H1 (cell line): ENCODE results near the gene TMEM145. TPM values are rescaled to one million over a fixed set of nuclear protein-coding genes. Genes with fewer than 3 reads are reported as not detected.

Experiments
- CTCF ChIA-PET: fragments of 300-600 bp; sonication (Branson Sonifier 250); formaldehyde crosslinking; loops from one replicate; lab custom pipeline; 2021; ENCODE audit not compliant: partially characterized antibody; lab: Charles Lee
- POLR2A ChIA-PET: fragments of 300-600 bp; sonication (Branson Sonifier 250); formaldehyde crosslinking; loops from one replicate; lab custom pipeline; 2021; ENCODE audit warnings: inconsistent platforms; ENCODE audit not compliant: partially characterized antibody; lab: Charles Lee
- DNase-seq, 2 experiments: peaks; one replicate each; pipeline versions ENCODE4 v3.0.0 to v3.0.0-alpha.2; 2010 to 2022; ENCODE audit warnings: low spot score in 2 of 2, low read depth in 1 of 2, mixed read lengths in 1 of 2
- FAIRE-seq: peaks from 2 replicates; lab custom pipeline; 2011; peaks lifted over from hg19 to GRCh38; lab: Jason Lieb, UNC
- H2AFZ ChIP-seq: 2 replicates; pipeline ENCODE4 v1.8.1; 2012; ENCODE audit warnings: low read length, inconsistent platforms
- H2AK5ac ChIP-seq: 2 replicates; pipeline ENCODE4 v1.6.1; 2013; ENCODE audit warnings: low read depth, low read length
- H2BK120ac ChIP-seq: replicated peaks from 2 replicates; pipeline ENCODE3; 2013; ENCODE audit warnings: low read depth, low read length, inconsistent platforms
- H2BK12ac ChIP-seq: 2 replicates; pipeline ENCODE4 v1.6.1; 2013; ENCODE audit warnings: low read depth, low read length
- H2BK15ac ChIP-seq: 2 replicates; pipeline ENCODE4 v1.6.1; 2013; ENCODE audit warnings: low read length
- H2BK20ac ChIP-seq: 2 replicates; pipeline ENCODE4 v1.6.1; 2013; ENCODE audit warnings: low read length
- H2BK5ac ChIP-seq: 2 replicates; pipeline ENCODE4 v1.6.1; 2013; ENCODE audit warnings: low read depth, low read length
- H3K14ac ChIP-seq: 2 replicates; pipeline ENCODE4 v1.6.1; 2013; ENCODE audit warnings: inconsistent platforms; ENCODE audit not compliant: insufficient read length
- H3K18ac ChIP-seq: 2 replicates; pipeline ENCODE4 v1.6.1; 2013; ENCODE audit warnings: low read length; ENCODE audit errors: extremely low read depth
- H3K23ac ChIP-seq: 2 replicates; pipeline ENCODE4 v1.6.1; 2013; ENCODE audit warnings: inconsistent platforms; ENCODE audit not compliant: insufficient read length
- H3K23me2 ChIP-seq: 2 replicates; pipeline ENCODE4 v1.6.1; 2013; ENCODE audit warnings: low read depth, low read length
- H3K27ac ChIP-seq: 2 replicates; pipeline ENCODE4 v1.6.1; 2011; ENCODE audit warnings: low read depth, low read length, inconsistent platforms
- H3K27me3 ChIP-seq, 4 experiments: replicated peaks in 1 of 4; 1 replicate in 1 of 4; 2 replicates in 3 of 4; pipeline versions ENCODE4 v1.6.1 to v1.8.1; 2011 to 2013; ENCODE audit warnings: low read length in 3 of 4, mild to moderate bottlenecking in 3 of 4, inconsistent platforms in 2 of 4, mixed read lengths in 2 of 4, moderate library complexity in 1 of 4; ENCODE audit not compliant: control insufficient read depth in 3 of 4, insufficient read depth in 3 of 4; ENCODE audit errors: extremely low read depth in 1 of 4
- H3K36me3 ChIP-seq, 4 experiments: 2 replicates each; pipeline versions ENCODE4 v1.6.1 to v1.8.1; 2011 to 2013; ENCODE audit warnings: mild to moderate bottlenecking in 4 of 4, low read length in 3 of 4, moderate library complexity in 2 of 4, control low read depth in 1 of 4, inconsistent platforms in 1 of 4; ENCODE audit not compliant: insufficient read depth in 4 of 4, control insufficient read depth in 2 of 4
- H3K4ac ChIP-seq: replicated peaks from 2 replicates; pipeline ENCODE3; 2013; ENCODE audit warnings: low read length, low read depth, mixed read lengths, inconsistent platforms; ENCODE audit not compliant: insufficient read length
- H3K4me1 ChIP-seq, 4 experiments: replicated peaks in 1 of 4; 1 replicate in 1 of 4; 2 replicates in 3 of 4; pipeline versions ENCODE4 v1.6.1 to v1.8.1; 2011 to 2013; ENCODE audit warnings: low read length in 3 of 4, inconsistent platforms in 2 of 4, mixed read lengths in 1 of 4; ENCODE audit not compliant: insufficient read depth in 4 of 4, control insufficient read depth in 3 of 4
- H3K4me2 ChIP-seq, 2 experiments: 2 replicates each; pipeline versions ENCODE4 v1.6.1 to v1.8.1; 2011 to 2013; ENCODE audit warnings: low read depth in 2 of 2, low read length in 2 of 2, control low read depth in 1 of 2, inconsistent platforms in 1 of 2, mild to moderate bottlenecking in 1 of 2; ENCODE audit not compliant: insufficient read depth in 1 of 2
- H3K4me3 ChIP-seq, 4 experiments: fragments of 200-600, 300-600 bp in 1 of 4; sonication (generic), shearing (Covaris generic), sonication (Bioruptor Twin) in 1 of 4; 2 replicates each; pipeline versions ENCODE4 v1.5.1 to v1.8.1; 2011 to 2016; ENCODE audit warnings: low read length in 4 of 4, low read depth in 3 of 4, control low read depth in 2 of 4, inconsistent platforms in 2 of 4, mild to moderate bottlenecking in 2 of 4, mixed read lengths in 1 of 4, moderate library complexity in 1 of 4; ENCODE audit not compliant: insufficient read depth in 2 of 4; ENCODE audit errors: extremely low read depth in 1 of 4
- H3K56ac ChIP-seq: replicated peaks from 2 replicates; pipeline ENCODE3; 2013; ENCODE audit warnings: low read depth, mild to moderate bottlenecking, mixed read lengths, low read length, inconsistent platforms; ENCODE audit not compliant: insufficient read length
- H3K79me1 ChIP-seq: 2 replicates; pipeline ENCODE4 v1.6.1; 2013; ENCODE audit warnings: low read depth, low read length, control low read depth
- H3K79me2 ChIP-seq, 2 experiments: 2 replicates each; pipeline versions ENCODE4 v1.6.1 to v1.8.1; 2012 to 2013; ENCODE audit warnings: low read length in 2 of 2, mild to moderate bottlenecking in 2 of 2, inconsistent platforms in 1 of 2; ENCODE audit not compliant: insufficient read depth in 2 of 2, control insufficient read depth in 1 of 2
- H3K9ac ChIP-seq, 4 experiments: replicated peaks in 1 of 4; 1 replicate in 1 of 4; 2 replicates in 3 of 4; pipeline versions ENCODE4 v1.6.1 to v1.8.1; 2011 to 2013; ENCODE audit warnings: low read depth in 3 of 4, low read length in 3 of 4, control low read depth in 2 of 4, mild to moderate bottlenecking in 2 of 4, moderate library complexity in 2 of 4, inconsistent platforms in 1 of 4; ENCODE audit errors: extremely low read depth in 1 of 4
- H3K9me3 ChIP-seq, 2 experiments: 2 replicates each; pipeline versions ENCODE4 v1.6.1 to v1.8.1; 2012 to 2013; ENCODE audit warnings: mild to moderate bottlenecking in 2 of 2, moderate library complexity in 2 of 2, control low read depth in 1 of 2, inconsistent platforms in 1 of 2, low read depth in 1 of 2, low read length in 1 of 2, mixed read lengths in 1 of 2; ENCODE audit not compliant: insufficient read depth in 2 of 2
- H4K20me1 ChIP-seq, 2 experiments: replicated peaks in 1 of 2; 2 replicates each; pipeline versions ENCODE3 to v1.8.1; 2011 to 2013; ENCODE audit warnings: inconsistent platforms in 2 of 2, low read length in 2 of 2, mild to moderate bottlenecking in 1 of 2; ENCODE audit not compliant: insufficient read depth in 2 of 2, control insufficient read depth in 1 of 2
- H4K5ac ChIP-seq: 2 replicates; pipeline ENCODE4 v1.6.1; 2013; ENCODE audit warnings: low read length, low read depth, mixed read lengths, inconsistent platforms; ENCODE audit not compliant: insufficient read length
- H4K8ac ChIP-seq: 2 replicates; pipeline ENCODE4 v1.8.0; 2013; ENCODE audit warnings: mild to moderate bottlenecking, moderate library complexity, low read length, inconsistent platforms; ENCODE audit not compliant: insufficient read depth; ENCODE audit errors: extremely low read depth
- H4K91ac ChIP-seq: replicated peaks from 2 replicates; pipeline ENCODE3; 2013; ENCODE audit warnings: low read length, mixed read lengths, inconsistent platforms; ENCODE audit not compliant: insufficient read length
- BACH1 ChIP-seq: IDR thresholded peaks from 2 replicates; pipeline ENCODE4 v1.6.1; 2012; ENCODE audit warnings: low read length, improper control_type of control experiment
- EP300 ChIP-seq, 2 experiments: IDR thresholded peaks; 1 replicate in 1 of 2; 2 replicates in 1 of 2; pipeline ENCODE4 v1.6.1; 2011 to 2012; ENCODE audit warnings: low read depth in 2 of 2, low read length in 2 of 2, mild to moderate bottlenecking in 2 of 2, borderline replicate concordance in 1 of 2, inconsistent platforms in 1 of 2, moderate library complexity in 1 of 2
- EZH2 ChIP-seq: fragments of 200-600 bp; sonication (generic); IDR thresholded peaks from 2 replicates; pipeline ENCODE4 v1.7.1; 2012; ENCODE audit warnings: low read depth, mild to moderate bottlenecking, moderate library complexity, low read length, inconsistent platforms; ENCODE audit not compliant: severe bottlenecking
- HDAC2 ChIP-seq, 2 experiments: fragments of 300-600 bp in 1 of 2; sonication (generic) in 1 of 2; IDR thresholded peaks; 2 replicates each; pipeline ENCODE4 v1.6.1; 2011 to 2012; ENCODE audit warnings: low read depth in 2 of 2, low read length in 2 of 2, mild to moderate bottlenecking in 2 of 2, moderate library complexity in 2 of 2, borderline replicate concordance in 1 of 2, inconsistent platforms in 1 of 2
- KDM4A ChIP-seq: IDR thresholded peaks from one replicate; pipeline ENCODE4 v1.7.1; 2012; ENCODE audit warnings: low read depth, mild to moderate bottlenecking, moderate library complexity, low read length, inconsistent platforms; ENCODE audit not compliant: severe bottlenecking
- KDM5A ChIP-seq: fragments of 200-600 bp; IDR thresholded peaks from 2 replicates; pipeline ENCODE4 v1.7.1; 2012; ENCODE audit warnings: mild to moderate bottlenecking, low read length, inconsistent platforms, mixed read lengths
- MAX ChIP-seq: IDR thresholded peaks from 2 replicates; pipeline ENCODE4 v1.6.1; 2012; ENCODE audit warnings: inconsistent platforms
- NANOG ChIP-seq: IDR thresholded peaks from 2 replicates; pipeline ENCODE4 v1.6.1; 2011; ENCODE audit warnings: low read length, low read depth, mild to moderate bottlenecking, inconsistent platforms; ENCODE audit not compliant: insufficient read depth, poor library complexity, severe bottlenecking
- SIN3A ChIP-seq, 2 experiments: IDR thresholded peaks in 1 of 2; conservative IDR thresholded peaks in 1 of 2; 2 replicates each; pipeline ENCODE4 v1.6.1; 2011 to 2012; ENCODE audit warnings: low read length in 2 of 2, improper control_type of control experiment in 1 of 2, low read depth in 1 of 2, mild to moderate bottlenecking in 1 of 2
- SP2 ChIP-seq: IDR thresholded peaks from 2 replicates; pipeline ENCODE4 v1.6.1; 2012; ENCODE audit warnings: mild to moderate bottlenecking, low read length, inconsistent platforms
- TCF12 ChIP-seq: IDR thresholded peaks from 2 replicates; pipeline ENCODE4 v1.6.1; 2011; ENCODE audit warnings: low read depth, mild to moderate bottlenecking, low read length
- WGBS, 2 experiments: shearing (Covaris generic) in 1 of 2; methylation state at CpG; one replicate each; pipeline versions ENCODE4 v1.1.6 to v1.1.7; 2013 to 2015; ENCODE audit warnings: low lambda C conversion rate in 2 of 2, mixed read lengths in 2 of 2, inconsistent platforms in 1 of 2, low coverage in 1 of 2, missing lambda C conversion rate in 1 of 2; ENCODE audit not compliant: insufficient replicate concordance in 2 of 2, insufficient coverage in 1 of 2, insufficient read length in 1 of 2; ENCODE audit errors: extremely low coverage in 1 of 2, missing lambda C conversion rate in 1 of 2; 5-methylcytosine and 5-hydroxymethylcytosine counted together
- polyA plus RNA-seq, 7 experiments: library from polyadenylated mRNA; depleted of rRNA in 3 of 7; stranded (reverse) in 5 of 7; unstranded in 2 of 7; fragments of >200 nt in 5 of 7; fragments of 200-250 nt in 2 of 7; gene quantifications; 1 replicate in 5 of 7; 2 replicates in 1 of 7; 4 replicates in 1 of 7; pipeline versions ENCODE4 v1.2.1 to v1.2.3, GENCODE V29; 2011 to 2013; ENCODE audit warnings: missing spikeins in 2 of 7, mixed read lengths in 2 of 7
- total RNA-seq: library from RNA; stranded (reverse); fragmentation: NEBNext Ultra II Directional; extraction: Animal tissue kit (Norgen Biotek cat#: 25700); gene quantifications from 2 replicates; pipeline ENCODE4 v1.2.1, GENCODE V29; 2021

Gene TMEM145
- total and polyA plus RNA-seq, 2 of the 8 experiments (the other 6 are each of a cell fraction or from before 2014, with no cell fraction given): 2.3 to 4.7 TPM

GRCh38 chr19:42370068-42370520 lies 57.0 kb downstream of the TMEM145 start:
- Histone ChIP-seq H2BK12ac (peak overlapping the region; percentile 94; the same call in 1 of the 2 replicates), H2BK15ac (no peak overlapping the region), H3K56ac (no peak overlapping the region), H3K4me1 (peaks cover 7 to 29% (median 22%) of the 10 kb centered on the region in 4 experiments), H3K27me3 (no peaks in the 10 kb centered on the region), H4K20me1 (no peaks in the 10 kb centered on the region), H2AK5ac (0 out of 2 replicates have a peak overlapping the region, but pooled peaks have one; percentile 53), H3K79me1 (no peaks in the 10 kb centered on the region; the same call in 1 of the 2 replicates), H3K23ac (no peak overlapping the region), H4K91ac (peak overlapping the region; percentile 63), H3K4me3 (peak overlapping the region in 1 of 4 experiments; percentile 28; a peak in 1 of 8 replicates), H3K79me2 (no peaks in the 10 kb centered on the region), H3K4ac (no peak overlapping the region), H3K36me3 (no peaks in the 10 kb centered on the region; a peak in 2 of 8 replicates), H3K23me2 (no peaks in the 10 kb centered on the region; the same call in 1 of the 2 replicates), H3K14ac (no peak overlapping the region), H2AFZ (no peak overlapping the region), H3K4me2 (peak overlapping the region; percentile 21 to 49; a peak in 3 of 4 replicates), H4K8ac (no peak overlapping the region), H2BK120ac (no peak overlapping the region), H2BK5ac (peak overlapping the region; percentile 84; the same call in 1 of the 2 replicates), H3K18ac (peak overlapping the region; percentile 93), H3K27ac (no peak overlapping the region; the same call in 1 of the 2 replicates), H3K9me3 (no peaks in the 10 kb centered on the region), H3K9ac (no peak overlapping the region), H2BK20ac (peak overlapping the region; percentile 51), H4K5ac (peak overlapping the region; percentile 40)
- peak; percentile 74 to 81 for DNase-seq
- ChIA-PET CTCF (interaction anchor here (0.7 to 2.5 kb wide), 12 partner anchors 9 to 1822 kb away, joined by 3 to 19 read pairs (median 4); no protein-coding TSS in a partner anchor), POLR2A (interaction anchor here (0.7 to 4.0 kb wide), 14 partner anchors 9 to 256 kb away, joined by 3 to 43 read pairs (median 3); partner anchors contain the start of gene GSK3A)
- WGBS, 2 experiments: 3% methylated on average over 9 of the region's 9 CpGs; no CpG with 5 or more reads in 1 of the 2 experiments
- peak; percentile 78 for FAIRE-seq
- TF ChIP-seq NANOG (no peak), KDM5A (no peak), HDAC2 (IDR thresholded peaks at IDR 0.05; ENCODE audit: borderline replicate concordance in 1 of 2, low read depth in 2 of 2, low read length in 2 of 2) (peak; percentile 92 to 95; a peak in 1 of 4 replicates), EP300 (IDR thresholded peaks at IDR 0.05; ENCODE audit: borderline replicate concordance in 1 of 2, low read depth in 2 of 2, low read length in 2 of 2) (peak in 1 of 2 experiments; percentile 58; a peak in 1 of 3 replicates), SIN3A (conservative IDR thresholded peaks at IDR 0.05 in 1 of 2, IDR thresholded peaks at IDR 0.05 in 1 of 2; ENCODE audit: low read depth in 1 of 2, low read length in 2 of 2) (peak in 1 of 2 experiments; percentile 78; a peak in 1 of 4 replicates), MAX (0 out of 2 replicates have a peak, but pooled peaks have one; percentile 7), KDM4A (no peak), TCF12 (peak; percentile 88), EZH2 (no peak), SP2 (no peak), BACH1 (peak; percentile 75; the same call in 1 of the 2 replicates)
